NOMO-1 (cell line): ENCODE results near the gene MBD3.

Experiments used
- DNase-seq, 2 experiments: peaks; one replicate each; lab custom pipeline; 2025; ENCODE audit not compliant: unreplicated experiment in 2 of 2; lab: John Stamatoyannopoulos, UW

MBD3 gene

GRCh38 chr19:1524287-1524971, 68.2 kb downstream of the MBD3 start:
- no peak for DNase-seq
